DOHH2 (cell line): Measurements from ENCODE around the gene LRRC8B.

ENCODE experiments used
- H3F3A ChIP-seq: fragments of 200-600 bp; sonication (generic), shearing (Covaris generic); 2 replicates; pipeline ENCODE4 v1.6.0; 2016; ENCODE audit warnings: antibody characterized with exemption, mild to moderate bottlenecking; ENCODE audit not compliant: control insufficient read depth, insufficient read depth
- H3K27ac ChIP-seq: fragments of 200-600 bp; sonication (generic); 2 replicates; pipeline ENCODE4 v1.5.1; 2014; ENCODE audit warnings: low read depth, mild to moderate bottlenecking, low read length, moderate library complexity
- H3K27me3 ChIP-seq: fragments of 200-600 bp; sonication (generic); 2 replicates; pipeline ENCODE4 v1.6.1; 2014; ENCODE audit warnings: mild to moderate bottlenecking, low read length, mixed read lengths; ENCODE audit not compliant: control insufficient read depth
- H3K36me3 ChIP-seq: fragments of 200-600 bp; sonication (generic); 2 replicates; pipeline ENCODE4 v1.6.1; 2014; ENCODE audit warnings: mild to moderate bottlenecking, low read length, moderate library complexity, mixed read lengths; ENCODE audit not compliant: control insufficient read depth
- H3K4me1 ChIP-seq: fragments of 200-600 bp; sonication (generic); 2 replicates; pipeline ENCODE4 v1.6.1; 2014; ENCODE audit warnings: mild to moderate bottlenecking, low read length, mixed read lengths; ENCODE audit not compliant: control insufficient read depth
- H3K4me2 ChIP-seq: fragments of 200-600 bp; sonication (generic); 2 replicates; pipeline ENCODE4 v1.6.0; 2014; ENCODE audit warnings: mild to moderate bottlenecking, low read length, moderate library complexity
- H3K4me3 ChIP-seq: fragments of 200-600 bp; sonication (generic); 2 replicates; pipeline ENCODE4 v1.5.1; 2014; ENCODE audit warnings: mild to moderate bottlenecking, low read length, mixed read lengths
- H3K79me2 ChIP-seq: fragments of 200-600 bp; sonication (generic); 2 replicates; pipeline ENCODE4 v1.6.1; 2014; ENCODE audit warnings: mild to moderate bottlenecking, low read length, mixed read lengths; ENCODE audit not compliant: control insufficient read depth
- H3K9me2 ChIP-seq: fragments of 200-600 bp; sonication (generic); replicated peaks from 2 replicates; pipeline ENCODE4 v1.6.1; 2014; ENCODE audit warnings: mild to moderate bottlenecking, low read length, mixed read lengths; ENCODE audit not compliant: control insufficient read depth
- H3K9me3 ChIP-seq: fragments of 200-600 bp; sonication (generic); 2 replicates; pipeline ENCODE4 v1.6.1; 2014; ENCODE audit warnings: antibody characterized with exemption, low read length, mixed read lengths; ENCODE audit not compliant: control insufficient read depth, insufficient read depth
- H4K20me1 ChIP-seq: fragments of 200-600 bp; sonication (generic); 2 replicates; pipeline ENCODE4 v1.6.0; 2014; ENCODE audit warnings: low read depth, mild to moderate bottlenecking, antibody characterized with exemption, low read length, moderate library complexity; ENCODE audit not compliant: control insufficient read depth, insufficient read depth
- CTCF ChIP-seq: fragments of 200-600 bp; sonication (generic); IDR thresholded peaks from one replicate; pipeline ENCODE4 v1.5.1; 2014; ENCODE audit warnings: antibody characterized with exemption, mild to moderate bottlenecking, low read depth, low read length; ENCODE audit not compliant: poor library complexity, severe bottlenecking
- EZH2phosphoT487 ChIP-seq: fragments of 200-600 bp; sonication (generic); IDR thresholded peaks from 2 replicates; pipeline ENCODE4 v1.6.1; 2017; ENCODE audit warnings: borderline replicate concordance, mild to moderate bottlenecking, antibody characterized with exemption, low read length, moderate library complexity, mixed read lengths

The LRRC8B gene

GRCh38 chr1:89525169-89525855 is 683 bp downstream of the LRRC8B start:
- no peaks in the 10 kb centered on the region for H3K27me3 ChIP-seq
- no peak for TF ChIP-seq EZH2phosphoT487
- TF ChIP-seq CTCF, result peak; percentile 49
- peaks cover 39% of the 10 kb centered on the region for H3K4me1 ChIP-seq
- no peaks in the 10 kb centered on the region for H3K9me2 ChIP-seq
- peak overlapping the region; percentile 93 for H3K4me2 ChIP-seq
- H4K20me1 ChIP-seq, result no peaks in the 10 kb centered on the region
- H3K9me3 ChIP-seq, result no peaks in the 10 kb centered on the region
- peaks cover 25% of the 10 kb centered on the region for H3K36me3 ChIP-seq
- peak overlapping the region; percentile 62 for H3K27ac ChIP-seq
- peaks cover 51% of the 10 kb centered on the region for H3K79me2 ChIP-seq
- H3F3A ChIP-seq, result peaks cover 4% of the 10 kb centered on the region
- H3K4me3 ChIP-seq, result peak overlapping the region; percentile 99

GRCh38 chr1:89527256-89527655 is 2.6 kb downstream of the LRRC8B start:
- no peak overlapping the region for H3K4me3 ChIP-seq
- peaks cover 71% of the 10 kb centered on the region for H3K79me2 ChIP-seq
- H3K9me3 ChIP-seq, result no peaks in the 10 kb centered on the region
- TF ChIP-seq EZH2phosphoT487 (no peak), CTCF (no peak)
- no peaks in the 10 kb centered on the region for H3K27me3 ChIP-seq
- peaks cover 39% of the 10 kb centered on the region for H3K4me1 ChIP-seq
- H3K9me2 ChIP-seq, result no peaks in the 10 kb centered on the region
- no peaks in the 10 kb centered on the region for H4K20me1 ChIP-seq
- H3F3A ChIP-seq, result peaks cover 4% of the 10 kb centered on the region
- peaks cover 25% of the 10 kb centered on the region for H3K36me3 ChIP-seq
- peak overlapping the region; percentile 93 for H3K4me2 ChIP-seq
- H3K27ac ChIP-seq, result no peak overlapping the region

- Histone ChIP-seq H3K79me2 (peaks cover 77% of the 10 kb centered on the region), H3K36me3 (peaks cover 25% of the 10 kb centered on the region), H3K27me3 (no peaks in the 10 kb centered on the region), H3F3A (peaks cover 4% of the 10 kb centered on the region), H3K9me2 (no peaks in the 10 kb centered on the region), H3K27ac (no peak overlapping the region), H4K20me1 (no peaks in the 10 kb centered on the region), H3K4me2 (no peak overlapping the region), H3K4me3 (no peak overlapping the region), H3K9me3 (no peaks in the 10 kb centered on the region), H3K4me1 (peaks cover 39% of the 10 kb centered on the region)
- TF ChIP-seq CTCF (no peak), EZH2phosphoT487 (no peak)
Measured at GRCh38 chr1:89527750-89528381, 3.2 kb downstream of the LRRC8B start.
